A549 (cell line): ENCODE measurements around the gene PSD2. TPM values are rescaled to one million over a fixed set of nuclear protein-coding genes. Genes with fewer than 3 reads are reported as not detected.

Experiments
- ATAC-seq, 2 experiments: fragments of 200-7000 bp in 1 of 2; fragments of >200 bp in 1 of 2; cut with Nextera tagmentation in 1 of 2; cut with Tn5 transposase in 1 of 2; 3 replicates each; pipeline versions ENCODE4 v1.8.0 to v1.9.1; 2018 to 2020; ENCODE audit warnings: mild to moderate bottlenecking in 1 of 2, moderate library complexity in 1 of 2
- CTCF ChIA-PET: fragments of 300-600 bp; sonication (Branson Sonifier 250); formaldehyde crosslinking; extraction: SDS; loops from one replicate; lab custom pipeline; 2021; ENCODE audit warnings: antibody characterized with exemption, inconsistent platforms; lab: Yijun Ruan, JAX
- POLR2A ChIA-PET: fragments of 350-600 bp; formaldehyde crosslinking; extraction: SDS; loops from one replicate; lab custom pipeline; 2021; ENCODE audit warnings: antibody characterized with exemption, inconsistent platforms; lab: Yijun Ruan, JAX
- DNase-seq, 2 experiments: peaks; one replicate each; pipeline versions ENCODE4 v3.0.0 to v3.0.0-alpha.2; 2011 to 2016; ENCODE audit warnings: low read depth in 1 of 2, low spot score in 1 of 2
- FAIRE-seq: peaks from 2 replicates; lab custom pipeline; 2011; peaks lifted over from hg19 to GRCh38; lab: Jason Lieb, UNC
- H3K27ac ChIP-seq, 2 experiments: fragments of >200 bp; sonication (Bioruptor Twin); formaldehyde crosslinking; 3 replicates each; pipeline ENCODE4 v1.5.1; 2016 to 2017
- H3K4me1 ChIP-seq: fragments of >200 bp; sonication (Bioruptor Twin); formaldehyde crosslinking; 3 replicates; pipeline ENCODE4 v1.6.1; 2016
- H3K4me2 ChIP-seq: fragments of >200 bp; sonication (Bioruptor Twin); formaldehyde crosslinking; 3 replicates; pipeline ENCODE4 v1.6.1; 2016
- H3K4me3 ChIP-seq: fragments of >200 bp; sonication (Bioruptor Twin); formaldehyde crosslinking; 3 replicates; pipeline ENCODE4 v1.5.1; 2016
- H3K9me3 ChIP-seq: fragments of >200 bp; sonication (Bioruptor Twin); formaldehyde crosslinking; 3 replicates; pipeline ENCODE4 v1.6.1; 2016
- CHD2 ChIP-seq: fragments of 150-350 bp; IDR thresholded peaks from 2 replicates; pipeline ENCODE4 v1.6.1; 2014; ENCODE audit warnings: low read length; ENCODE audit not compliant: partially characterized antibody
- EHF ChIP-seq: fragments of 250-450 bp; sonication (Bioruptor Pico); IDR thresholded peaks from 2 replicates; pipeline ENCODE4 v1.5.0; 2020; ENCODE audit warnings: mild to moderate bottlenecking
- EHMT2 ChIP-seq: fragments of 200-600 bp; sonication (generic); IDR thresholded peaks from 2 replicates; pipeline ENCODE4 v1.6.1; 2016; ENCODE audit warnings: antibody characterized with exemption, low read depth, mild to moderate bottlenecking, moderate library complexity
- FOSL2 ChIP-seq, 2 experiments: fragments of 450-650 bp in 1 of 2; fragments of >200 bp in 1 of 2; sonication (Bioruptor Twin) in 1 of 2; formaldehyde crosslinking; IDR thresholded peaks; 2 replicates each; pipeline versions ENCODE4 v1.5.0 to v1.6.1; 2016 to 2020; ENCODE audit warnings: mild to moderate bottlenecking in 1 of 2, moderate library complexity in 1 of 2
- GATA3 ChIP-seq: IDR thresholded peaks from 2 replicates; pipeline ENCODE4 v1.6.1; 2012; ENCODE audit warnings: borderline replicate concordance
- HOXB13 ChIP-seq: fragments of 250-450 bp; sonication (Bioruptor Pico); IDR thresholded peaks from 2 replicates; pipeline ENCODE4 v1.5.0; 2020; ENCODE audit warnings: low read depth, mild to moderate bottlenecking, moderate library complexity
- MAFK ChIP-seq: fragments of 450-650 bp; IDR thresholded peaks from 2 replicates; pipeline ENCODE4 v1.6.1; 2014; ENCODE audit not compliant: partially characterized antibody
- MAZ ChIP-seq: fragments of 150-350 bp; IDR thresholded peaks from 2 replicates; pipeline ENCODE4 v1.6.1; 2014; ENCODE audit warnings: antibody characterized with exemption, low read depth, low read length, borderline replicate concordance
- NPAS2 ChIP-seq: fragments of 250-450 bp; sonication (Bioruptor Pico); IDR thresholded peaks from 2 replicates; pipeline ENCODE4 v1.8.0; 2022; ENCODE audit warnings: mild to moderate bottlenecking, moderate library complexity, borderline replicate concordance
- PHF8 ChIP-seq: fragments of 200-600 bp; sonication (generic); IDR thresholded peaks from 2 replicates; pipeline ENCODE4 v1.6.1; 2016; ENCODE audit warnings: low read depth, mild to moderate bottlenecking, antibody characterized with exemption, moderate library complexity, borderline replicate concordance
- POLR2A ChIP-seq: IDR thresholded peaks from 2 replicates; pipeline ENCODE4 v1.6.1; 2012; ENCODE audit warnings: mild to moderate bottlenecking, low read length
- POLR2AphosphoS2 ChIP-seq: conservative IDR thresholded peaks from 2 replicates; pipeline ENCODE4 v1.6.1; 2012; ENCODE audit warnings: low read length, improper control_type of control experiment, inconsistent platforms
- RFX5 ChIP-seq: fragments of 450-650 bp; IDR thresholded peaks from 2 replicates; pipeline ENCODE4 v1.7.1; 2014; ENCODE audit warnings: antibody characterized with exemption, mild to moderate bottlenecking, moderate library complexity
- SREBF2 ChIP-seq: fragments of 450-650 bp; IDR thresholded peaks from 2 replicates; pipeline ENCODE4 v1.6.1; 2014; ENCODE audit warnings: mild to moderate bottlenecking, moderate library complexity
- TFCP2L1 ChIP-seq: fragments of 250-450 bp; sonication (Bioruptor Pico); IDR thresholded peaks from 2 replicates; pipeline ENCODE4 v1.5.0; 2021; ENCODE audit warnings: mild to moderate bottlenecking
- ZFP36 ChIP-seq: fragments of 450-650 bp; IDR thresholded peaks from 2 replicates; pipeline ENCODE4 v1.6.1; 2014; ENCODE audit warnings: borderline replicate concordance; ENCODE audit not compliant: partially characterized antibody
- WGBS: methylation state at CpG from one replicate; pipeline ENCODE4 v1.1.6; 2017; ENCODE audit errors: missing lambda C conversion rate; 5-methylcytosine and 5-hydroxymethylcytosine counted together
- polyA plus RNA-seq, 4 experiments: library from polyadenylated mRNA; depleted of rRNA in 3 of 4; stranded (reverse); fragments of >200 nt; fragmentation: RNase III in 1 of 4; extraction: RNeasy Plus Mini Kit Qiagen cat#74134 plus additional on column Dnase treatment in 1 of 4; gene quantifications; 2 replicates in 3 of 4; 3 replicates in 1 of 4; pipeline ENCODE4 v1.2.3, GENCODE V29; 2011 to 2017
- TF ChIP-seq, protein P1 (sequence below): fragments of 250-450 bp; sonication (Bioruptor Pico); IDR thresholded peaks from 2 replicates; pipeline ENCODE4 v1.5.0; 2020; ENCODE audit warnings: low read depth, mild to moderate bottlenecking, moderate library complexity
- TF ChIP-seq, protein P2 (sequence below): fragments of 150-350 bp; IDR thresholded peaks from 2 replicates; pipeline ENCODE4 v1.6.1; 2014; ENCODE audit warnings: low read depth, mild to moderate bottlenecking, low read length
- TF ChIP-seq, protein P3 (sequence below): IDR thresholded peaks from 2 replicates; pipeline ENCODE4 v1.6.1; 2012
- TF ChIP-seq, protein P4 (sequence below): fragments of >200 bp; sonication (Bioruptor Twin); formaldehyde crosslinking; IDR thresholded peaks from 3 replicates; pipeline ENCODE4 v1.5.1; 2016

Gene PSD2
- polyA plus RNA-seq, 2 of the 4 experiments (the other 2 are of a cell fraction), result 0.05 TPM; not detected in 1

DNA sequence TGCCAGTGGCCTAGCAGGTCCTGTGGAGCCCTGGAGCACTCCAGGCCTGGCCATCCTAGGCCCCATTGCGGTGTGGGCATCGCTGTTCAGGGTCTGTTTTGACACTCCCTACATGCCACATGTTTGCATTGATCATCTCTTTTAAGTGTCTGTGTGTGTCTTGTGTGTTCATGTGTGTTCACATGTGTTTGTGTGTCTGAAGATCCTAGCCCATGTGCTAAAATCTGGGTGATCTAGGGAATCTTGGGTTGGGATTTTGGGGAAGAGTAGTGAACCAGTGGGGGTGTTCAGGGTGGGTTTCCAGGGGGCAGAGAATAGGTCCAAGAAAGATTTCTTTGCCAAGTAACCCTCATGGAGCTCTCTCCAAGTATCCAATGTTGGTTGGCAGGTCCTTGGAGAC, 8.4 kb downstream of the PSD2 start:
- TF ChIP-seq, protein P1, sequence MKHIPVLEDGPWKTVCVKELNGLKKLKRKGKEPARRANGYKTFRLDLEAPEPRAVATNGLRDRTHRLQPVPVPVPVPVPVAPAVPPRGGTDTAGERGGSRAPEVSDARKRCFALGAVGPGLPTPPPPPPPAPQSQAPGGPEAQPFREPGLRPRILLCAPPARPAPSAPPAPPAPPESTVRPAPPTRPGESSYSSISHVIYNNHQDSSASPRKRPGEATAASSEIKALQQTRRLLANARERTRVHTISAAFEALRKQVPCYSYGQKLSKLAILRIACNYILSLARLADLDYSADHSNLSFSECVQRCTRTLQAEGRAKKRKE (CRISPR knock-in tag), result no peak
- TF ChIP-seq ZFP36 (no peak), EHF (CRISPR knock-in tag) (no peak), HOXB13 (no peak), NPAS2 (CRISPR knock-in tag) (no peak), TFCP2L1 (no peak), EHMT2 (no peak), PHF8 (no peak), POLR2A (no peak), POLR2AphosphoS2 (no peak), GATA3 (no peak)
- TF ChIP-seq, protein P2, sequence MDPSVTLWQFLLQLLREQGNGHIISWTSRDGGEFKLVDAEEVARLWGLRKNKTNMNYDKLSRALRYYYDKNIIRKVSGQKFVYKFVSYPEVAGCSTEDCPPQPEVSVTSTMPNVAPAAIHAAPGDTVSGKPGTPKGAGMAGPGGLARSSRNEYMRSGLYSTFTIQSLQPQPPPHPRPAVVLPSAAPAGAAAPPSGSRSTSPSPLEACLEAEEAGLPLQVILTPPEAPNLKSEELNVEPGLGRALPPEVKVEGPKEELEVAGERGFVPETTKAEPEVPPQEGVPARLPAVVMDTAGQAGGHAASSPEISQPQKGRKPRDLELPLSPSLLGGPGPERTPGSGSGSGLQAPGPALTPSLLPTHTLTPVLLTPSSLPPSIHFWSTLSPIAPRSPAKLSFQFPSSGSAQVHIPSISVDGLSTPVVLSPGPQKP, result no peak
- TF ChIP-seq, protein P3, sequence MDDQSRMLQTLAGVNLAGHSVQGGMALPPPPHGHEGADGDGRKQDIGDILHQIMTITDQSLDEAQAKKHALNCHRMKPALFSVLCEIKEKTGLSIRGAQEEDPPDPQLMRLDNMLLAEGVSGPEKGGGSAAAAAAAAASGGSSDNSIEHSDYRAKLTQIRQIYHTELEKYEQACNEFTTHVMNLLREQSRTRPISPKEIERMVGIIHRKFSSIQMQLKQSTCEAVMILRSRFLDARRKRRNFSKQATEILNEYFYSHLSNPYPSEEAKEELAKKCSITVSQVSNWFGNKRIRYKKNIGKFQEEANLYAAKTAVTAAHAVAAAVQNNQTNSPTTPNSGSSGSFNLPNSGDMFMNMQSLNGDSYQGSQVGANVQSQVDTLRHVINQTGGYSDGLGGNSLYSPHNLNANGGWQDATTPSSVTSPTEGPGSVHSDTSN, result no peak
- TF ChIP-seq, all 56 proteins: peak for 0
- H3K4me1 ChIP-seq, result no peaks in the 10 kb centered on the region
- no peaks in the 10 kb centered on the region for H3K9me3 ChIP-seq
- WGBS, result 47% methylated on average over 2 of the region's 2 CpGs
- no peak overlapping the region for H3K4me3 ChIP-seq
- ATAC-seq (no peak), DNase-seq (no peak), FAIRE-seq (no peak)
- ChIA-PET POLR2A (no interaction called here), CTCF (interaction anchor here (2.2 to 3.5 kb wide), 3 partner anchors 11 to 165 kb away, joined by 5 to 26 read pairs (median 20); no protein-coding TSS in a partner anchor)
- H3K27ac ChIP-seq, result no peak overlapping the region
- H3K4me2 ChIP-seq, result no peak overlapping the region

DNA sequence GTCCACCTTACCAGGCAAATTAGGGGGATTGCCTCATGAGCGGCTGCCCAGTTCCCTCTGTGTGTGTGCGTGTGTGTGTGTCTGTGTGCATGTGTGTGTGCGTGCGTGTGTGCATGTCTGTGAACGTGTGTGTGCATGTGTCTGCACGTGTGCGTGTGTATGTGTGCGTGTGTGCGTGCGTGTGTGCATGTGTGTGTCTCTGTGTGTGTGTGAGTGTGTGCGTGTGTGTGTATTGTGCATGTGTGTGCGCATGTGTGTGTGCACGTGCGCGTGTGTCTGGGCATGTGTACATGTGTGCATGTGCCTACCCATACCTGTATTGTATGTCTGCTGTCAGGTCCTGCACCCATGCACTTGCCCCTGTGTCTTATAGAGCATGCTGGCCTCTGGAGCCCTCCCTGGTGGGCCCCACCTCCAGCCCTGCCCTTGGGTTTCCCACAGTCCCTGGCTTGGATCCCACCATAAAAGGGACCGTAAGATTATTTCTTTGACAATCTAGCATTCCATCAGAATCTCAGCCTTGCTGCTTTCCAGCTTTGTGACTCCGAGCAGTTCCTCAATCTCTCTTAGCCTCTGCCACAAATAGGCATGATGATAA, 9.3 kb downstream of the PSD2 start:
- no peak for FAIRE-seq
- no peak overlapping the region for H3K27ac ChIP-seq
- no peak for DNase-seq
- WGBS, result 57% methylated on average over 16 of the region's 17 CpGs
- CTCF ChIA-PET, result interaction anchor here (1.2 to 3.5 kb wide), 4 partner anchors 17 to 164 kb away, joined by 4 to 26 read pairs (median 16); no protein-coding TSS in a partner anchor
- H3K9me3 ChIP-seq, result no peaks in the 10 kb centered on the region
- no peak overlapping the region for H3K4me3 ChIP-seq
- TF ChIP-seq FOSL2 (IDR thresholded peaks at IDR 0.05) (no peak), FOSL2 (CRISPR knock-in tag; IDR thresholded peaks at IDR 0.05) (no peak), EHMT2 (no peak), SREBF2 (no peak), MAFK (no peak), ZFP36 (no peak), MAZ (no peak), GATA3 (no peak), HOXB13 (no peak), EHF (CRISPR knock-in tag) (no peak), RFX5 (no peak), CHD2 (no peak)
- TF ChIP-seq, protein P4, sequence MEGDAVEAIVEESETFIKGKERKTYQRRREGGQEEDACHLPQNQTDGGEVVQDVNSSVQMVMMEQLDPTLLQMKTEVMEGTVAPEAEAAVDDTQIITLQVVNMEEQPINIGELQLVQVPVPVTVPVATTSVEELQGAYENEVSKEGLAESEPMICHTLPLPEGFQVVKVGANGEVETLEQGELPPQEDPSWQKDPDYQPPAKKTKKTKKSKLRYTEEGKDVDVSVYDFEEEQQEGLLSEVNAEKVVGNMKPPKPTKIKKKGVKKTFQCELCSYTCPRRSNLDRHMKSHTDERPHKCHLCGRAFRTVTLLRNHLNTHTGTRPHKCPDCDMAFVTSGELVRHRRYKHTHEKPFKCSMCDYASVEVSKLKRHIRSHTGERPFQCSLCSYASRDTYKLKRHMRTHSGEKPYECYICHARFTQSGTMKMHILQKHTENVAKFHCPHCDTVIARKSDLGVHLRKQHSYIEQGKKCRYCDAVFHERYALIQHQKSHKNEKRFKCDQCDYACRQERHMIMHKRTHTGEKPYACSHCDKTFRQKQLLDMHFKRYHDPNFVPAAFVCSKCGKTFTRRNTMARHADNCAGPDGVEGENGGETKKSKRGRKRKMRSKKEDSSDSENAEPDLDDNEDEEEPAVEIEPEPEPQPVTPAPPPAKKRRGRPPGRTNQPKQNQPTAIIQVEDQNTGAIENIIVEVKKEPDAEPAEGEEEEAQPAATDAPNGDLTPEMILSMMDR, result no peak
- TF ChIP-seq, protein P2, result no peak
- POLR2A ChIA-PET, result no interaction called here
- H3K4me1 ChIP-seq, result no peaks in the 10 kb centered on the region
- no peak for ATAC-seq
- no peak overlapping the region for H3K4me2 ChIP-seq
